GM20000 (cell line): Measurements from ENCODE around the gene FGFRL1.

Experiments used
- DNase-seq: peaks from one replicate; pipeline ENCODE4 v3.0.0; 2012; ENCODE audit warnings: low spot score
- CTCF ChIP-seq: IDR thresholded peaks from 2 replicates; pipeline ENCODE4 v1.5.1; 2012; ENCODE audit warnings: mild to moderate bottlenecking, control low read depth; ENCODE audit errors: extremely low read depth, missing control alignments

Gene FGFRL1

GRCh38 chr4:1011022-1011665 lies at the start of gene FGFRL1:
TSS of gene FGFRL1 (plus strand) at chr4:1011626. CDS start at chr4:1012486, 860 bp downstream.
- no peak for TF ChIP-seq CTCF
- peak; percentile 98 for DNase-seq

- DNase-seq: no peak
- TF ChIP-seq CTCF: no peak
Measured at GRCh38 chr4:962231-963208, 48.9 kb upstream of the FGFRL1 start.

- no peak for TF ChIP-seq CTCF
- DNase-seq: no peak
Measured at GRCh38 chr4:963276-964225, 47.9 kb upstream of the FGFRL1 start.

GRCh38 chr4:964346-965025 lies 46.9 kb upstream of the FGFRL1 start:
- no peak for TF ChIP-seq CTCF
- DNase-seq: no peak

- no peak for TF ChIP-seq CTCF
- DNase-seq: no peak
Measured at GRCh38 chr4:965048-965765, 46.2 kb upstream of the FGFRL1 start.

GRCh38 chr4:965766-966134 lies 45.7 kb upstream of the FGFRL1 start:
- TF ChIP-seq CTCF: no peak
- DNase-seq: no peak
